HepG2 (cell line): ENCODE measurements around the gene GLS2. TPM values are rescaled to one million over a fixed set of nuclear protein-coding genes. Genes with fewer than 3 reads are reported as not detected.

Experiments used
- ADNP ChIP-seq: sonication (generic); formaldehyde crosslinking; IDR thresholded peaks from 2 replicates; pipeline ENCODE4 v1.4.0; 2020; ENCODE audit warnings: missing genetic modification reagents
- FOXJ3 ChIP-seq: sonication (generic); formaldehyde crosslinking; IDR thresholded peaks from 2 replicates; pipeline ENCODE4 v1.4.0; 2020; ENCODE audit warnings: missing genetic modification reagents, mild to moderate bottlenecking, borderline replicate concordance
- FOXO1 ChIP-seq: sonication (generic); formaldehyde crosslinking; IDR thresholded peaks from 2 replicates; pipeline ENCODE4 v1.4.0; 2020; ENCODE audit warnings: missing genetic modification reagents
- HOXA3 ChIP-seq: sonication (generic); formaldehyde crosslinking; IDR thresholded peaks from 2 replicates; pipeline ENCODE4 v1.5.0; 2020; ENCODE audit warnings: missing genetic modification reagents
- JDP2 ChIP-seq: sonication (generic); formaldehyde crosslinking; IDR thresholded peaks from 2 replicates; pipeline ENCODE4 v1.8.1; 2022; ENCODE audit warnings: missing genetic modification reagents, borderline replicate concordance
- NFKB2 ChIP-seq: sonication (generic); formaldehyde crosslinking; IDR thresholded peaks from 2 replicates; pipeline ENCODE4 v1.4.0; 2020; ENCODE audit warnings: missing genetic modification reagents, borderline replicate concordance
- PTBP1 ChIP-seq: fragments of 200-400 bp; formaldehyde crosslinking; IDR thresholded peaks from 2 replicates; pipeline ENCODE4 v1.6.1; 2018; ENCODE audit warnings: low read length, low read depth; ENCODE audit not compliant: poor library complexity, severe bottlenecking
- RBAK ChIP-seq: sonication (generic); formaldehyde crosslinking; IDR thresholded peaks from 2 replicates; pipeline ENCODE4 v1.5.1; 2020; ENCODE audit warnings: mild to moderate bottlenecking, missing genetic modification reagents
- RXRA ChIP-seq: sonication (generic); formaldehyde crosslinking; IDR thresholded peaks from 2 replicates; pipeline ENCODE4 v1.5.1; 2020; ENCODE audit warnings: missing genetic modification reagents
- SNAI1 ChIP-seq: sonication (generic); formaldehyde crosslinking; IDR thresholded peaks from 2 replicates; pipeline ENCODE4 v1.5.0; 2020; ENCODE audit warnings: mild to moderate bottlenecking, missing genetic modification reagents, borderline replicate concordance
- SNAPC2 ChIP-seq: sonication (generic); formaldehyde crosslinking; IDR thresholded peaks from 2 replicates; pipeline ENCODE4 v1.8.1; 2022; ENCODE audit warnings: mild to moderate bottlenecking, missing genetic modification reagents
- SPEN ChIP-seq: sonication (generic); formaldehyde crosslinking; IDR thresholded peaks from 2 replicates; pipeline ENCODE4 v1.5.1; 2020; ENCODE audit warnings: low read depth, mild to moderate bottlenecking, missing genetic modification reagents
- SRSF1 ChIP-seq: fragments of 200-400 bp; formaldehyde crosslinking; optimal IDR thresholded peaks from 2 replicates; pipeline ENCODE3; 2017; ENCODE audit warnings: mild to moderate bottlenecking, low read depth, low read length, moderate library complexity
- ZMYM2 ChIP-seq: sonication (generic); formaldehyde crosslinking; IDR thresholded peaks from 2 replicates; pipeline ENCODE4 v1.8.0; 2022; ENCODE audit warnings: mild to moderate bottlenecking, missing genetic modification reagents
- ZNF552 ChIP-seq: sonication (generic); formaldehyde crosslinking; IDR thresholded peaks from 2 replicates; pipeline ENCODE4 v1.9.0; 2022; ENCODE audit warnings: missing genetic modification reagents, mild to moderate bottlenecking, borderline replicate concordance
- ZNF570 ChIP-seq: sonication (generic); formaldehyde crosslinking; IDR thresholded peaks from 2 replicates; pipeline ENCODE4 v1.4.0; 2020; ENCODE audit warnings: mild to moderate bottlenecking, missing genetic modification reagents, borderline replicate concordance
- ZNF660 ChIP-seq: sonication (generic); formaldehyde crosslinking; IDR thresholded peaks from 2 replicates; pipeline ENCODE4 v1.5.1; 2020; ENCODE audit warnings: mild to moderate bottlenecking, low read depth, missing genetic modification reagents, borderline replicate concordance
- polyA plus RNA-seq, 8 experiments: library from polyadenylated mRNA; depleted of rRNA in 3 of 8; stranded (reverse) in 7 of 8; unstranded in 1 of 8; fragments of >200 nt; fragmentation: Illumina TruSeq in 4 of 8; extraction: Trizol in 4 of 8; gene quantifications; 2 replicates each; pipeline versions ENCODE4 v1.2.1 to v1.2.3, GENCODE V29; 2011 to 2016; ENCODE audit warnings: low read depth in 4 of 8, missing spikeins in 1 of 8, mixed read lengths in 1 of 8; ENCODE audit not compliant: insufficient read depth in 1 of 8
- total RNA-seq, 5 experiments: library from RNA; depleted of rRNA; stranded (reverse); fragments of >200 nt; fragmentation: Illumina TruSeq; extraction: Trizol; gene quantifications; 2 replicates each; pipeline ENCODE4 v1.2.3, GENCODE V29; 2016; ENCODE audit warnings: low read depth in 1 of 5
- TF ChIP-seq, protein P1 (sequence below): sonication (generic); formaldehyde crosslinking; IDR thresholded peaks from 2 replicates; pipeline ENCODE4 v1.4.0; 2020; ENCODE audit warnings: missing genetic modification reagents
- TF ChIP-seq, protein P2 (sequence below): sonication (generic); formaldehyde crosslinking; IDR thresholded peaks from 2 replicates; pipeline ENCODE4 v1.8.0; 2022; ENCODE audit warnings: mild to moderate bottlenecking, missing genetic modification reagents, moderate library complexity
- TF ChIP-seq, protein P3 (sequence below): sonication (generic); formaldehyde crosslinking; IDR thresholded peaks from 2 replicates; pipeline ENCODE4 v1.4.0; 2020; ENCODE audit warnings: missing genetic modification reagents
- TF ChIP-seq, protein P4 (sequence below): sonication (generic); formaldehyde crosslinking; IDR thresholded peaks from 2 replicates; pipeline ENCODE4 v1.4.0; 2020; ENCODE audit warnings: low read depth, mild to moderate bottlenecking, missing genetic modification reagents
- TF ChIP-seq, protein P5 (sequence below): sonication (generic); formaldehyde crosslinking; IDR thresholded peaks from 2 replicates; pipeline ENCODE4 v1.4.0; 2020; ENCODE audit warnings: missing genetic modification reagents; ENCODE audit errors: not compliant biosample characterization

Gene GLS2
- total and polyA plus RNA-seq, 2 of the 13 experiments (the other 11 are each of a cell fraction or from before 2014, with no cell fraction given), result 8.6 to 12.2 TPM

DNA sequence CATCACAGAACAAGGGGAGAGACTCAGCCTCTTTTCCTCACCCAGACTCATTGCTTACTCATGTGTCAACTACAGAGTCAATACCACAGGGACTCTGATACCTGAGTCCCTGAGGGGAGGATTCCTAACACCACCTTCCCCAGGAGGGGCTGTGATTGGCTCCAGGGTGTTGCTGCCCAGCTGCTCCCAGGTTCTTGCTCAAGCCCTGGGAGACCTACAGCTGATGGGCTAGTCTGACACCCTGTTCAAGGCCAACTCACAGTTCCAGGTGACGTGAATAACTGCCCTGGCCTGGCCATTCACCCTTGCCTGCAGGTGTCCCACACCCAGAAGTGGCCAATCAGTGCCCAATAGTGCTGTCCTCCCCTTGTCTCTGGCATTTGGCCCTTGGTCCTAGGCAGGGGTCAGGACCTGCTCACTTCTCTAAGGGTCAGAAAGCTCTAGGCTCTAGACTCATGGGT, 11.0 kb downstream of the GLS2 start (continued):
- TF ChIP-seq SPEN (CRISPR knock-in tag) (no peak), ZNF570 (no peak), ZNF660 (CRISPR knock-in tag) (no peak), NFKB2 (CRISPR knock-in tag) (no peak), SNAPC2 (no peak), ZNF552 (no peak), PTBP1 (no peak), ZMYM2 (CRISPR knock-in tag) (no peak), FOXO1 (CRISPR knock-in tag) (0 out of 2 replicates have a peak, but pooled peaks have one; percentile 18), SNAI1 (CRISPR knock-in tag) (no peak), HOXA3 (peak; percentile 28; the same call in 1 of the 2 replicates), ADNP (CRISPR knock-in tag) (no peak), SRSF1 (no peak), RXRA (CRISPR knock-in tag) (peak; percentile 56; the same call in 1 of the 2 replicates), JDP2 (CRISPR knock-in tag) (no peak), FOXJ3 (no peak), RBAK (CRISPR knock-in tag) (no peak)
- TF ChIP-seq, protein P1, sequence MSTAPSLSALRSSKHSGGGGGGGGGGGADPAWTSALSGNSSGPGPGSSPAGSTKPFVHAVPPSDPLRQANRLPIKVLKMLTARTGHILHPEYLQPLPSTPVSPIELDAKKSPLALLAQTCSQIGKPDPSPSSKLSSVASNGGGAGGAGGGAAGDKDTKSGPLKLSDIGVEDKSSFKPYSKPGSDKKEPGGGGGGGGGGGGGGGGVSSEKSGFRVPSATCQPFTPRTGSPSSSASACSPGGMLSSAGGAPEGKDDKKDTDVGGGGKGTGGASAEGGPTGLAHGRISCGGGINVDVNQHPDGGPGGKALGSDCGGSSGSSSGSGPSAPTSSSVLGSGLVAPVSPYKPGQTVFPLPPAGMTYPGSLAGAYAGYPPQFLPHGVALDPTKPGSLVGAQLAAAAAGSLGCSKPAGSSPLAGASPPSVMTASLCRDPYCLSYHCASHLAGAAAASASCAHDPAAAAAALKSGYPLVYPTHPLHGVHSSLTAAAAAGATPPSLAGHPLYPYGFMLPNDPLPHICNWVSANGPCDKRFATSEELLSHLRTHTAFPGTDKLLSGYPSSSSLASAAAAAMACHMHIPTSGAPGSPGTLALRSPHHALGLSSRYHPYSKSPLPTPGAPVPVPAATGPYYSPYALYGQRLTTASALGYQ, result no peak
- TF ChIP-seq, protein P2, sequence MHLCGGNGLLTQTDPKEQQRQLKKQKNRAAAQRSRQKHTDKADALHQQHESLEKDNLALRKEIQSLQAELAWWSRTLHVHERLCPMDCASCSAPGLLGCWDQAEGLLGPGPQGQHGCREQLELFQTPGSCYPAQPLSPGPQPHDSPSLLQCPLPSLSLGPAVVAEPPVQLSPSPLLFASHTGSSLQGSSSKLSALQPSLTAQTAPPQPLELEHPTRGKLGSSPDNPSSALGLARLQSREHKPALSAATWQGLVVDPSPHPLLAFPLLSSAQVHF, result no peak
- TF ChIP-seq, protein P3, sequence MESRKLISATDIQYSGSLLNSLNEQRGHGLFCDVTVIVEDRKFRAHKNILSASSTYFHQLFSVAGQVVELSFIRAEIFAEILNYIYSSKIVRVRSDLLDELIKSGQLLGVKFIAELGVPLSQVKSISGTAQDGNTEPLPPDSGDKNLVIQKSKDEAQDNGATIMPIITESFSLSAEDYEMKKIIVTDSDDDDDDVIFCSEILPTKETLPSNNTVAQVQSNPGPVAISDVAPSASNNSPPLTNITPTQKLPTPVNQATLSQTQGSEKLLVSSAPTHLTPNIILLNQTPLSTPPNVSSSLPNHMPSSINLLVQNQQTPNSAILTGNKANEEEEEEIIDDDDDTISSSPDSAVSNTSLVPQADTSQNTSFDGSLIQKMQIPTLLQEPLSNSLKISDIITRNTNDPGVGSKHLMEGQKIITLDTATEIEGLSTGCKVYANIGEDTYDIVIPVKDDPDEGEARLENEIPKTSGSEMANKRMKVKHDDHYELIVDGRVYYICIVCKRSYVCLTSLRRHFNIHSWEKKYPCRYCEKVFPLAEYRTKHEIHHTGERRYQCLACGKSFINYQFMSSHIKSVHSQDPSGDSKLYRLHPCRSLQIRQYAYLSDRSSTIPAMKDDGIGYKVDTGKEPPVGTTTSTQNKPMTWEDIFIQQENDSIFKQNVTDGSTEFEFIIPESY (CRISPR knock-in tag), result no peak
- TF ChIP-seq, protein P4, sequence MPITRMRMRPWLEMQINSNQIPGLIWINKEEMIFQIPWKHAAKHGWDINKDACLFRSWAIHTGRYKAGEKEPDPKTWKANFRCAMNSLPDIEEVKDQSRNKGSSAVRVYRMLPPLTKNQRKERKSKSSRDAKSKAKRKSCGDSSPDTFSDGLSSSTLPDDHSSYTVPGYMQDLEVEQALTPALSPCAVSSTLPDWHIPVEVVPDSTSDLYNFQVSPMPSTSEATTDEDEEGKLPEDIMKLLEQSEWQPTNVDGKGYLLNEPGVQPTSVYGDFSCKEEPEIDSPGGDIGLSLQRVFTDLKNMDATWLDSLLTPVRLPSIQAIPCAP (CRISPR knock-in tag), result no peak
- TF ChIP-seq, protein P5, sequence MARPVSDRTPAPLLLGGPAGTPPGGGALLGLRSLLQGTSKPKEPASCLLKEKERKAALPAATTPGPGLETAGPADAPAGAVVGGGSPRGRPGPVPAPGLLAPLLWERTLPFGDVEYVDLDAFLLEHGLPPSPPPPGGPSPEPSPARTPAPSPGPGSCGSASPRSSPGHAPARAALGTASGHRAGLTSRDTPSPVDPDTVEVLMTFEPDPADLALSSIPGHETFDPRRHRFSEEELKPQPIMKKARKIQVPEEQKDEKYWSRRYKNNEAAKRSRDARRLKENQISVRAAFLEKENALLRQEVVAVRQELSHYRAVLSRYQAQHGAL (CRISPR knock-in tag), result no peak
